CD4-positive, alpha-beta T cell treated with Interleukin-21 for 1 hour (primary cell): ENCODE measurements around the gene CAND2.
"Not testable (repeated sequence)": the region's sequence is repeated elsewhere in the genome, so short reads cannot be mapped to it uniquely, and the experiment has no call there.

Source experiments
- DNase-seq: peaks from one replicate; pipeline ENCODE4 v3.0.0-alpha.2; 2020

The CAND2 gene

DNA sequence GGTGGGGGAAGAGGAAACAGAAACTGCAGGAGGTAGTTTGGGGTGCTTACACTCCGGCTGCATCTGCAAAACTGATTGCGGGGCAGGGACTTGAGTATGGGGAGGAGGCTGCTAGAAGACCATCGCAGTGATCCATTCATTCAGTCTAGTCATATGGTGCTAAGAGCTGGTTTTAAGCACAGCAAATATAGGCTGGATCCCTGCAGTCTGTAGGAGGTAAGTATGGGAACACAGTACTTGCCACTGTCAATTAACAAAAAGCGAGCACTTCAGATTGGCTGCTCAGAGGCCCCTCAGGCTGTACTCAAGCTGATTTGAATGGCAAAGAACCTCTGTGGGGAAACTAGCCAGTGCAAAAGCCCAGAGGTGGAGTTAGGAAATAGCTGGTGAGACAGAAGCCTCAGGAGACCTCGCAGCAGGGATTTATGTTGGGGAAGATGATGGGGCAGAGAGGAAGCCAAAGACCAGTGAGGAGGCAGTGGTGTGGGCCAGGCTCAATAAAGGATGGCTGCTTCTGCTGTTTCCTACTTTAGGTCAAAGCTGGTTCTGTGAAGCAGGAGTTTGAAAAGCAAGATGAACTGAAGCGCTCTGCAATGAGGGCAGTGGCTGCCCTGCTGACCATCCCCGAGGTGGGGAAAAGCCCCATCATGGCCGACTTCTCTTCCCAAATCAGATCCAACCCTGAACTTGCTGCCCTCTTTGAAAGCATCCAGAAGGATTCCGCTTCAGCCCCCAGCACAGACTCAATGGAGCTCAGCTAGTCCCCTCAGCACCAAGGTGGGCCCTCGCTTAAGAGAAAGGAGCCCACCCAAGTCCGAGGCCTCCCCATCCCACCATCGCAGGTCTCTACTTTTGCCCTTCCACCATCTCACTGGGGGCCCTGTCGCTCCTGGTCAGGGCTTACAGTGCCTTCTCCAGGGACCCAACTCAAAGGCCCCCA, 37.0 kb downstream of the CAND2 start:
- DNase-seq: no peak

DNA sequence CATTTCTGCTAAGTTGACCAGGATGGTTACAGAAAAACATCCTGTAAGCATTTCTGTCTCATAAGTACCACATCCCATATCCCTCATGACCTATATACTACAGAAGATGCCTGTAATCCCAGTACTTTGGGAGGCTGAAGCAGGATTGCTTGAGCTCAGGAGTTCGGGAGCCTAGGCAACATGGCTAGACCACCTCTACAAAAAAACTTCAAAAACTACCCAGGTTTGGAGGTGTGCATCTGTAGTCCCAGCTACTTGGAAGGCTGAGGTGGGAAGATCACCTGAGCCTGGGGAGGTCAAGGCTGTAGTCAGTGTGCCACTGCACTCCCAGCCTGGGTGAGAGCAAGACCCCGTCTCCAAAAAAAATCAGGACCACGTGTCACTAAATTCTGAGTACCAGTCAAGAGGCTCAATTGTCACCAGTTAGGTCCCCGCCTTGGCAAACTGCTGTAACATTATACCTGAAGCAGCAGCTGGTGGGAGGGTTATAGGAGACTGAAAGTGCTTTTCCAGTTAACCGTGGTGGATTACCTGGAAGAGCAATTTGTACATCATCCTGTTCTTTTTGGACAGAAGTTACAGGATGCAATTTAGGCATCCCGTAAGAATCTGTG, 38.7 kb downstream of the CAND2 start:
- no peak for DNase-seq

DNA sequence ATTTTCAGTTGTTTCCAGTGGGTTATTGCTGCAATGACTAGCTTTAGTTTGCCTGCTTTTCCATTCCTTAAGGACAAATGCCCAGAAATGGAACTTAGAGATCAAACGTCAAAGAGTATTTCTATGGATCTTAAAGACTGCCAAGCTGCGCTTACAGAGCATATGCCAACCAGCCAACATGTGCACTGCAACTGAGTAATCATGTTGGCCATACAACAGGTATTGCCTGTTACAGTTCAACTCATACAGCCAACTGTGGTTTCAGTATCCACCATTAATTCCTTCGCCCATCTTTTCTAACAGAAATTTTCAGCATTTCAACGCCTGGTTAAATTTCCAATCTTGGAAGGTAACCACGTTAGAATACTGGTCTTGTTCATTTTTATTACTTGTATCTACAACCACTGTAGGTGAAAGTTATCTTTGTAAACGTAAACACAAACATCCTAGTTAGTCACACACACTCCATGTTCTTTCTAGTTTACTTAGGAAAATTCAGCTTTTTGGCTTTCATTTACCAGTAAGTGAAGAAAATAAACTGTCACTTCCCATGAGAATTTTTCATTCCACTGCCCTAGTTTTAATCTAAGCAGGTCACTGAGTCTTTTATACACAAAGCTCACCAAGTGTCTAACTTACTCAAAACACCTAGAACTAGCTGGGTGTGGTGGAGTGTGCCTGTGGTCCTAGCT, 41.0 kb downstream of the CAND2 start:
- DNase-seq: no peak

DNA sequence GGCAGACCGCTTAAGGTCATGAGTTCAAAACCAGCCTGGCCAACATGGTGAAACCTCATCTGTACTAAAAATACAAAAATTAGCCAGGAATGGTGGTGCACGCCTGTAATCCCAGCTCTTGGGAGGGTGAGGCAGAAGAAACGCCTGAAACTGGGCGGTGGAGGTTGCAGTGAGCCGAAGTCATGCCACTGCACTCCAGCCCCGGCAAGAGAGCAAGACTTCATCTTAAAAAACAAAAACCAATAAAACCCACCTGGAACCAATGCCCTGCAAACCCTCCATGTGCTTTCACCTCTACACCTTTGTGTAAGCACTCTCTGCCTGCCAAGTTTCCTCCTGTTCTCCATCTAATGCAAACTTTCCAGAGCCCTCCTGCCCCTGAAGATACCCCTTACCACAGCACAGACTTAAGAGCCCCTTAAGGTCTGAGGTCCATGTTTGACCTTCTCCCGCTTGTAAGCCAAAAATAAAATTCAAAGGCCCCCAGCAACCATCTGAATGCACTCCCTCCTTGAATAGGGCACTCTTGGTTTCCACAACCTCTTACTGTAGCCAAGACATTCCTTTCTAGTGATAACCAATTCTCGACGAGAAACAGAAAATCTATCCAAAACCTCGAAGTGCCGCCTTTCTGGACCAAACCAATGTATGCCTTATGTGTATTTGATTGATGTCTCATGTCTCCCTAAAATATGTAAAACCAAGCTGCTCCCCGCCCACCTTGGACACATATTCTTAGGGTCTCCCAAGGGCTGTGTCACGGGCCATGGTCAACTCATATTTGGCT, 41.9 kb downstream of the CAND2 start:
- no peak for DNase-seq

DNA sequence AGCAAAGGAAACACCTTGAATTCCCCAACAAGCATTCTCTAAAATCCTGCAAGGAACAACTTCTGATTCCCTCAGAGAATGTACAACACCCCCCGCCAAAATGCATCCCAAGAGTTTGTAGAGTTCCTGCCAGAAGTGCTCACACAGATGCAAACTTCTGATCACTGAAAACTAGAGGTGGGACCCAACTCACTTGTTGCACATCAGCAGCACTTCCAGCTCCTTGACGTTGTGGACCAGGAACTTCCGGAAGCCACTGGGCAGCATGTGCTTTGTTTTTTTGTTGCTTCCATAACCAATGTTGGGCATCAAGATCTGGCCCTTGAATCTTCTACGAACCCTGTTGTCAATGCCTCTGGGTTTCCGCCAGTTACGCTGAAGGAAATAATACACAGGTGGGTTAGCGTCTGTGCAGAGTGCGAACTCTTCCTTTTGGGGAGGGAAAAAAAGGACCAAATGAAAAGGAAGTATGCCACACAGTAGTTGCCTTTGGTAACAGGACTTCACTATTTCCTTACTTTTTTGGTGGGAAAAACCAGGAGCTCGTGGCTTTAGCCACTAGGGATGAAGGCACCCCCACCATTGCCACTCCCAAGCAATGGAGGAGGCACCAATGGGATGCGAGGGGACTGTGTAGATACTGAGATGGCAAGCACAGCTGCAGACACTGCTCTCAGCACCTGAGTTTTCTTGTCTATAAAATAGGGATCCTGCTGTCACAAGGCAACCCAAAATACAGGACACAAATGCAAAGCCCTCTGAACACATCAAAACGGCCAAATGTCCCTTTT, 42.9 kb downstream of the CAND2 start:
- DNase-seq: no peak

DNA sequence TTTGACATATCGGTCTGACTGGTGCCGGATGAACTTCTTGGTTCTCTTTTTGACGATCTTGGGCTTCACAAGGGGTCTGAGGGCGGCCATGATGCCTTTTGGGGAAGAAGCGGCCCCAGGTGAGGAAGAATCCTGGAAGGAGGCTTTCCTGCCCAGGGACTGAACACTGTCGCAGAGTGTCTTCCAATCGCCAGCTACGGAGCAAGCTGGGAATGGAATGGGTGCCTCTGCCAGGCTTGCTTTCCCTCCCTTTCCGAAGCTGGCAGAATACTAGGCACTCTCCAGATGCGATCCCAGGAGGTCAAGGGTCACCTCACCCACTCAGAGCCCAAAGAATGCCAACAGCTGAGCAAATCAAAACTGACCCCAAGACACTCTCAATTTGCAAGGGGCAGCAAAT, 43.7 kb downstream of the CAND2 start:
- not testable (repeated sequence) for DNase-seq

DNA sequence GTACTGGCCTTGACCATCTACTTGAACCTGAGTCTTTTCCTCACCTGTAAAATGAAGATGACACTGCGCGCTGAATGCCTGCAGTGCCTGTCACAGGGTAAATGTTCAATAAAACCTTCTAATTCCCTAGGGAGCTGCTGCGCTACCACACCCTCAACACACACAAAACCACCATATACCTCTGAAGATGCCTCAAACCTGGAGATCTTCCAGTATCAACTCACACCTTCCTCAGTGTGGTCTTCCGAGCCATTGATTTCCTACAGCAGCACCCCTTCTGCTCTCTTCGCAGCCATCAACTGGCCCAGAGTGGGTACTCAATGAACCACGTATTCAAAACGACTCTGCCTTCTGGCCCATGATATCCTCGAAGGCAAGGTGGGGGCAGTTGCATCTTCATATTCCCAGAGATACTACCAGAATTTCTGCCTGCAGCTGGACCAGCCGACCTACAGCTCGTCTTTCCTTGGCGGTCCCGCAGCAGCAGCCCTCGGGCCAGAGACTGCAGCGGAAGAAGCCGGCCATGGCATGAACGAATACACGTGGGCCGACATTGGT, 44.2 kb downstream of the CAND2 start:
- DNase-seq: no peak

DNA sequence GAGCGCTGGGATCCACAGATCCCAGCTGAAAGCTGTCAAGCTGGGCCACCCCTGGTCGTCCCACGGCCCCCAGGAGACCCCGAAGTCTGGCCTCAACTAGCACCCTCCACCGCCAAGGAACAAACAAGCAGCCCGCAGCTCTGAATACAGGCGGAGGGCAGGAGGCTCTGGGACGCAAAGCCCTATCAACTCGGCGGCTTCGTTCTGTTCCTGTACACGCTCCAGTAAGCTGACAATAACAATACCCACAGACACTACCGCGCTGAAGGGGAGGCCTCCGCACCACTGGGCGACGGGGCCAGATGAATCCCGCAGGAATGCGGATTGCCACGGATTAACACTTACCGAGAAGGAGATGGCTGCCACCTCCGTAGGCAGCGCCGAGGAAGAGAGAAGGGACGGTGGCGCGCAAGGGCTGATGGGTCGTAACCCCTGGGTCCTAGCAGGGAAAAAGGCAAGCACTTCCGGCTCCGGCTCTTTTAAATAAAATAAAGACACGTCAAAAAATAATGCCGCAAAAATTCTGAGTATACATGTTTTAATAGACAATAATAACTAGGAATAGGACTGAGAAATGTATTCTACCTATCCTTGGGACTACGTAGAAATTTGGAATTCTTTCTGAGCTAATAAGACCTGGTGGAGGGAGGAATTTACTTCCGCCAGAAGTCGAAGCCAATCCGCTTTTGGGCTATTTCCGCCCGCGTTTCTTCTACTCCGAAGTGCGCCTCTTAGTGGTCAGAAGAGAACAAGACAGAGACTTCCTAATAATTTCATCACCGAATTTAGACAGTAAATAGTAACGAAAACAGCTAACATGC, 44.9 kb downstream of the CAND2 start, which contains the start of gene RPL32:
Gene RPL32, minus strand, starts transcription at position 417 of the 821 bp plus-strand sequence. CDS start 1,328 bp downstream, outside the sequence.
- peak; percentile 93 for DNase-seq

DNA sequence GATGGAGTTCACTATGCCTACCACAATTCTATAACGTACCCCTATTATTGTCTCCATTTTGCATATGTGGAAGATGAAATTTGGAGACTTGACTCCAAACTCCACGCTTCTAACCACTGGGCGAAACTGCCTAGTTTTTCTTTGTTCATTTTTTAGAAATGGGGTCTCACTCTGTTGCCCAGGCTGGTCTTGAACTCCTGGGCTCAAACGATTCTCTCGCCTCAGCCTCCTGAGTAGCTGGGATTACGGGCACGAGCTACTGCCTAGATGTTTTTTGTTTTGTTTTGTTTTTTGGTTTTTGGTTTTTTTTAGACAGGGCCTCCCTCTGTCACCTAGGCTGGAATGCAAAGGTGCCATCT, 45.5 kb downstream of the CAND2 start:
- DNase-seq: no peak

DNA sequence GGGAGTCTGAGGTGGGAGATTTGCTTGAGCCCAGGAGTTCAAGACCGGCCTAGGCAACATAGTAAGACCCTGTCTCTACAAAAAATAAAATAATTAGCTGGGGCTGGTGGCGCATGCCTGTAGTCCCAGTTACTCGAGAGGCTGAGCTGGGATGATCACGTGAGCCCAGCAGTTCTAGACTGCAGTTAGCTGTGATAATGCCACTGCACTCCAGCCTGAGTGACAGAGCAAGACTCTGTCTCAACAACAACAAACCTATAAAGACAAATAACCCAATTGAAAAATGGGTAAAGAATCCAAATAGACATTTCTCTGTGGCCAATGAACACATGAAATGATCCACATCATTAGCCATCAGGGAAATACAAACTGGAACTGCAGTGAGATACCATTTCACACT, 46.0 kb downstream of the CAND2 start:
- no peak for DNase-seq

DNA sequence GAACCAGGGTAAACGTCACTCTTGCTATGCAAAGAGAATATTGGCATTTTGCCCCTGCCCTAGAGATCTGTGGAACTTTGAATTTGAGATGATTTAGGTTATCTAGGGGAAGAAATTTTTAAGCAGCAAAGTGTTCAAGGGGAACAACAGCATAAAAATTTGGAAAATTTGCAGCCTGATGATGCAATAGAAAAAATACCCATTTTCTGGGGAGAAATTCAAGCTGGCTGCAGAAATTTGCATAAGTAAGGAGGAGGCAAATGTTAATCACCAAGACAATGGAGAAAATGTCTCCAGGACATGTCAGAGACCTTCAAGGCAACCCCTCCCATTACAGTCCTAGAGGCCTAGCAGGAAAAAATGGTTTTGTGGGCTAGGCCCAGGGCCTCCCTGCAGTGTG, 49.3 kb downstream of the CAND2 start:
- DNase-seq: no peak

DNA sequence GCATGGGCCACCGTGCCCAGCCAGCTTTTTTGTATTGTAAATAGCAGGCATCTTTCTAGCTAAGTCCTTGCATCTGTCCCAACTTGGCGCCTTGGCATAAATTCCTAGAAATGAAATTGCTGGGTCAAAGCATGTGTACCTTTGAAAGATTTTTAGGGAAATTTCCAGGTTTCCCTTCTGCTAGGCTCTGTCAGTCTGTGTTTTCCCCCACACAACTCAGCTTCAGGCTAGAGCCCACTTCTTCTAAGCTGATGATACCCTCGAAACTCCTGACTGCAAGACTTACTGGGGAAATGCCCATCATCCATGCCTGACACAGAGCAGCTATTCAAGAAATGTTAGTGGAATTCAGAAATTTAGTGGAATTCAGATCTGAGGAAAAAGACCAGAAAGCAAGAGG, 55.7 kb downstream of the CAND2 start:
- no peak for DNase-seq

DNA sequence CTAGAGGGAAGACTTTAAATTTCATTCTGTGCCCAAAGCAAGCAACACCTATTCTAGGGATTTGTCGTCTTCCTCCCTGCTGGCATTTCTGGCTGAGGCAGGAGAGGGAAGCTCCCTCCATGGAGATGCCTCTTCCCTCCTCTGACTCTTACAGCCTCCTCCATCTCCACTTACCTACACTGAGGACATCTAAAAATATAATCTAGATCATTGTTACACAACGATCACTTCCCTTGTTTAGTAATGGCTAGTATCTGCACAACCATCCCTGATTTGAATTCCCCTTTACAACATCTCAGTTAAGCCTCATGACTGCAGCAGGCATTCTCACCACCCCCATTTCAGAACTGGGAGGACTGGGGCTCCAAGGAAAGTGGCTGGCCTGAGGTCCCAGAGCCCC, 57.4 kb downstream of the CAND2 start:
- not testable (repeated sequence) for DNase-seq

DNA sequence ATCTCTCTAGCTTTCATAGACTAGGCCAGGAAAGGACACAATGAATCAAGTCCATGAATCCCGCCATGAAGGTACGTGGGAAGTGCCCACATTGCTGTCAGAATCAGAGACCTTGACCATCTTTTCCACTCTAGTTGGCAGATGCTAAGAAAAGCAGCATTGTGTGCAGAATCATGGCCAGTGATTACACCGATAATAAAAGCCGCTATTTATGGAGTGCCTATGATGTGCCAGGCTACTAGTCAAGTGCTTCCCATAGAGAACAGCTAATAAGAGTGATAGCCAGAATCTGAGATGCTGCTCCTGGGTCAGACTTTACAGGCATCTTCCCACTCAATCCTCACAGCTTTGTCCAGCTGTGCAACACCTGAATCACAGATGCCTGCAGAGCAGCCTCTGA, 58.1 kb downstream of the CAND2 start:
- DNase-seq: no peak

DNA sequence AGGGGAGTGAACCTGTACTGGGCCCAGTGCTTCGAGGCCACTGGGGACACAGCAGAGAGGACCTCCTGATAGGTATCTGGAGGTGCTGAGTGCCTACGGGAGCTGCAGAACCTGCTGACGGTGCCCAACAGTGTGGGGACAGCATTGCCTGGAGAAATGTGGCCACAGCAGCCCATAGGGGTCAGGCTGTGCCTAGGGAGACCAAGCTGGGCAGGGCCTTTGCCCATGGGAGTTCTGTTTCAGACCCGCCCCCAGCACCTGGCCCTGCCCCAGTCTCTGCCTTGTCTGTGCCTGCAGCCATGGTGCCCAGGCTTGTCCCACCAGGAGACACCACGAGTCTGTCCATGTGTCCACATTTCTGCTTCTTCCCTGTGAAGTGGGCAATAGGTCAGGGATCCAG, 60.1 kb downstream of the CAND2 start:
- DNase-seq: no peak

DNA sequence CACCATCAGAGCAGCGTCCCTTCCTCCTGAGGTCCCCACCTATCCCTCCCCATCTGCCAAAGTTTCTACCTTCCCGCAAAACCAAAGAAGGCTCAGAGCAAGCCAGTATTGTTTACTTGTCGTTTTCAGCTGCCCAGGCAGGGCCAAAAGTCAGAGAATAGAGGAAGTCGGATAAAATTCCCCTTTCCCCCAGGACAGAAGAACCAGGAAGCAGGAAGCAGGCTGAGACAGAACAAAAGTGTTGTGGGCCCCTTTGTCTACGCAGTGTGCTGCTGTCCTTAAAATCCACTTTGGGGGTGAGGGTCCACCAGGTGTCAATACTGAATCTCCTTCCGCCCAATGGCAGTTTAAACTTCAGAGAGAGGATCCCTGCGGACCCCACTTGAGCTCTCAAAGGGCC, 63.4 kb downstream of the CAND2 start:
- DNase-seq: no peak

DNA sequence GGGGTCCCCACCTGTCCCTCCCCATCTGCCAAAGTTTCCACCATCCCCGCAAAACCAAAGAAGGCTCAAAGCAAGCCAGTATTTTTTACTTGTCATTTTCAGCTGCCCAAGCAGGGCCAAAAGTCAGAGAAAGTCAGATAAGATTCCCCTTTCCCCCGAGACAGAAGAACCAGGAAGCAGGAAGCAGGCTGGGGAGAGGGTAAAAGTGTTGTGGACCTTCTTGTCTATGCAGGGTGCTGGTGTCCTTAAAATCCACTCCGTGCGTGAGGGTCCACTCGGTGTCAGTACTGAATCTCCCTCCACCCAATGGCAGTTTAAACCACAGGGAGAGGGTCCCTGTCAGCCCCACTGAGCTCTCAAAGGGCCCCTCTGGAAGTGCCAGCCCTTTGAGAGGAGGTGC, 65.1 kb downstream of the CAND2 start:
- no peak for DNase-seq

DNA sequence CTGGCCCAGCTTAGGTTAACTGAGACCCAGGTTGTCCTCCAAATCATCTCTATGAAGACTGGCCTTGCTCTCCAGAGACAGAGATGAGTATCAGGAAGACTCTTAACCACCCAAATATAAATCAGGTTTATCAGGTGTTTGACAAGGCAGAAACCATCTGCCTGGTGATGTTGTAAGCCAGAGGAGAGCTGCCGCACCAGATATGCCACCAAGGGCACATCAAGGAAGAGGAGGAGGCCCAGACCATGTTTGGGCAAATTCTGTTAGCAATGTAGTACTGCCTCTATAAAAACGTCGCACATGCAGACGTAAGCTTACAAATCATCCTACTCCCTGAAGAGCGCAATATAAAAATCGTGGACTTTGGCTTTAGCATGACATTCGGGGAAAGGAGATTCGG, 65.9 kb downstream of the CAND2 start:
- no peak for DNase-seq

DNA sequence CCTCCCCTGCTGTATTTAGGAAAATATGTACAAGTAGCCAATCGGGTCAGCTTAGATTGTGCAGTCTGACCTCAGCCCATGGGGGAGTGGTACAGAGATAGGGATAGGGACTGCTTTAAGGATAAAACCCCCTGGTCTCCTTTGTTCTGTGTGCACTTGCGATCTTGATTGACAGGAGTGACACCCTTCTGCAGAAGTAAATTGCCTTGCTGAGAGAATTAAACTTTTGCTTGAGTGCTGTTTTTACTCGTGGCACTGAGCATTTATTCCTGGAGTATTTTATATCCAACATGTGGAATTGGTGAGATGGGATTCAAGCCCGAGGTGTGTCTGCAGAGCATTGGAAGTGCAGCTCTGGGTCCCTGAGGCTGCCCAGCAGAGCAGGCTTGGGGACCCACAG, 68.8 kb downstream of the CAND2 start:
- no peak for DNase-seq

DNA sequence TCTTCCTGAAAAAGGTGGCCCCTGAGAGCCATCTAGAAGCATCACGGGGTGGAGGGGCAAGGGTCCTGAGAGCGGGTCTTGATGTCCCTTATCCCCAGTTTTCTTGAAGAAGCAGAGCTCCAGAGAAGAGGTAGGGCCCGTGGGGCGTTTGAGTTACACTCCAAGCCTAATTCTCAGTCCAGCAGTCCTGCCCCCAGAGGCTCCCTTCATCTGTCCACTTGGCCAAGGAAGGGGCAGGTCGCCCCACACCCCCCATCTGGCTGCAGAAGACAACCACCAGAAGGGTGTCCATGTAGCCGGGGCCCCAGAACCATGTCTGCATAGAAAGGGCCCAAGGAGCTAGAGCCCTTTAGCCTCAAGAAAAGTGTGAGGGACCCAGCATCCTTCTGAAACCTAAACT, 70.4 kb downstream of the CAND2 start:
- no peak for DNase-seq
